HEK293 (cell line): ENCODE data around the gene CEP72.

Source experiments
- CTCF ChIA-PET: fragments of 350-600 bp; formaldehyde crosslinking; extraction: SDS; loops from one replicate; lab custom pipeline; 2021; ENCODE audit warnings: antibody characterized with exemption; lab: Yijun Ruan, JAX
- POLR2A ChIA-PET: fragments of 300-600 bp; formaldehyde crosslinking; extraction: SDS; loops from one replicate; lab custom pipeline; 2020; ENCODE audit warnings: antibody characterized with exemption, inconsistent platforms; lab: Yijun Ruan, JAX
- H3K27ac ChIP-seq: fragments of 200-500 bp; sonication (Bioruptor generic); 2 replicates; pipeline ENCODE4 v1.5.1; 2014; ENCODE audit warnings: low read depth, low read length, control low read depth, inconsistent platforms; ENCODE audit errors: extremely low read depth
- H3K36me3 ChIP-seq, 2 experiments: fragments of 200-500 bp in 1 of 2; sonication (Bioruptor generic) in 1 of 2; 1 replicate in 1 of 2; 2 replicates in 1 of 2; pipeline ENCODE4 v1.5.1; 2014 to 2017; ENCODE audit warnings: inconsistent platforms in 2 of 2, low read length in 2 of 2; ENCODE audit not compliant: control insufficient read depth in 2 of 2, insufficient read depth in 1 of 2
- H3K4me1 ChIP-seq: fragments of 200-500 bp; sonication (Bioruptor generic); 2 replicates; pipeline ENCODE4 v1.5.1; 2014; ENCODE audit warnings: mild to moderate bottlenecking, low read length, inconsistent platforms; ENCODE audit not compliant: control insufficient read depth, insufficient read depth
- H3K4me3 ChIP-seq: 2 replicates; pipeline ENCODE4 v1.5.1; 2011; ENCODE audit warnings: low read depth, mild to moderate bottlenecking, control low read depth, low read length, moderate library complexity
- H3K9me3 ChIP-seq: fragments of 200-500 bp; sonication (Bioruptor generic); 2 replicates; pipeline ENCODE4 v1.5.1; 2014; ENCODE audit warnings: low read depth, low read length, inconsistent platforms; ENCODE audit not compliant: control insufficient read depth, insufficient read depth
- IKZF3 ChIP-seq: fragments of 450-650 bp; IDR thresholded peaks from 2 replicates; pipeline ENCODE4 v1.5.0; 2018; ENCODE audit warnings: missing biosample characterization, mild to moderate bottlenecking, missing genetic modification characterization, moderate library complexity
- SP3 ChIP-seq: fragments of 450-650 bp; formaldehyde crosslinking; IDR thresholded peaks from 2 replicates; pipeline ENCODE4 v1.5.1; 2016; ENCODE audit warnings: missing biosample characterization, missing genetic modification characterization
- ZBTB8A ChIP-seq: fragments of 450-650 bp; formaldehyde crosslinking; IDR thresholded peaks from 2 replicates; pipeline ENCODE4 v1.5.1; 2016; ENCODE audit warnings: missing biosample characterization, missing genetic modification characterization
- ZNF132 ChIP-seq: fragments of 450-650 bp; formaldehyde crosslinking; IDR thresholded peaks from 2 replicates; pipeline ENCODE4 v1.5.1; 2017; ENCODE audit warnings: missing biosample characterization, missing genetic modification characterization, borderline replicate concordance
- ZNF16 ChIP-seq: fragments of 450-650 bp; formaldehyde crosslinking; IDR thresholded peaks from 2 replicates; pipeline ENCODE4 v1.5.1; 2016; ENCODE audit warnings: low read depth, missing biosample characterization, missing genetic modification characterization
- ZNF184 ChIP-seq: fragments of 450-650 bp; IDR thresholded peaks from 2 replicates; pipeline ENCODE4 v1.5.1; 2018; ENCODE audit warnings: missing biosample characterization, mild to moderate bottlenecking, missing genetic modification characterization
- ZNF23 ChIP-seq: fragments of 450-650 bp; formaldehyde crosslinking; IDR thresholded peaks from 2 replicates; pipeline ENCODE4 v1.5.1; 2016; ENCODE audit warnings: missing biosample characterization, missing genetic modification characterization, borderline replicate concordance
- ZNF302 ChIP-seq: fragments of 450-650 bp; formaldehyde crosslinking; IDR thresholded peaks from 2 replicates; pipeline ENCODE4 v1.5.1; 2016; ENCODE audit warnings: missing biosample characterization, missing genetic modification characterization, low read depth
- ZNF311 ChIP-seq: fragments of 450-650 bp; formaldehyde crosslinking; IDR thresholded peaks from 2 replicates; pipeline ENCODE4 v1.5.1; 2017; ENCODE audit warnings: missing biosample characterization, missing genetic modification characterization, borderline replicate concordance
- ZNF324 ChIP-seq: fragments of 450-650 bp; formaldehyde crosslinking; IDR thresholded peaks from 2 replicates; pipeline ENCODE4 v1.5.1; 2016; ENCODE audit warnings: missing biosample characterization, missing genetic modification characterization
- ZNF404 ChIP-seq: fragments of 450-650 bp; formaldehyde crosslinking; IDR thresholded peaks from 2 replicates; pipeline ENCODE4 v1.5.1; 2017; ENCODE audit warnings: missing biosample characterization, missing genetic modification characterization
- ZNF555 ChIP-seq: fragments of 450-650 bp; formaldehyde crosslinking; conservative IDR thresholded peaks from 2 replicates; pipeline ENCODE4 v1.5.1; 2017; ENCODE audit warnings: missing biosample characterization, mild to moderate bottlenecking, missing genetic modification characterization, inconsistent platforms
- ZNF610 ChIP-seq: fragments of 450-650 bp; formaldehyde crosslinking; IDR thresholded peaks from 2 replicates; pipeline ENCODE4 v1.5.1; 2016; ENCODE audit warnings: missing biosample characterization, missing genetic modification characterization, borderline replicate concordance
- ZNF621 ChIP-seq: fragments of 450-650 bp; formaldehyde crosslinking; IDR thresholded peaks from 2 replicates; pipeline ENCODE4 v1.5.1; 2017; ENCODE audit warnings: missing biosample characterization, missing genetic modification characterization
- ZNF654 ChIP-seq: fragments of 450-650 bp; formaldehyde crosslinking; IDR thresholded peaks from 2 replicates; pipeline ENCODE4 v1.5.1; 2016; ENCODE audit warnings: low read depth, missing biosample characterization, missing genetic modification characterization
- ZNF660 ChIP-seq: fragments of 450-650 bp; IDR thresholded peaks from 2 replicates; pipeline ENCODE4 v1.5.1; 2018; ENCODE audit warnings: missing biosample characterization, mild to moderate bottlenecking, missing genetic modification characterization
- ZNF664 ChIP-seq: fragments of 450-650 bp; formaldehyde crosslinking; IDR thresholded peaks from 2 replicates; pipeline ENCODE4 v1.5.1; 2016; ENCODE audit warnings: missing biosample characterization, missing genetic modification characterization
- TF ChIP-seq, protein P1 (sequence below): fragments of 450-650 bp; formaldehyde crosslinking; IDR thresholded peaks from 2 replicates; pipeline ENCODE4 v1.5.1; 2016; ENCODE audit warnings: missing biosample characterization, missing genetic modification characterization, borderline replicate concordance
- TF ChIP-seq, protein P2 (sequence below): fragments of 450-650 bp; formaldehyde crosslinking; IDR thresholded peaks from 2 replicates; pipeline ENCODE4 v1.5.1; 2016; ENCODE audit warnings: missing biosample characterization, missing genetic modification characterization, borderline replicate concordance
- TF ChIP-seq, protein P3 (sequence below): fragments of 450-650 bp; formaldehyde crosslinking; IDR thresholded peaks from 2 replicates; pipeline ENCODE4 v1.5.1; 2016; ENCODE audit warnings: missing biosample characterization, missing genetic modification characterization
- TF ChIP-seq, protein P4 (sequence below): fragments of 450-650 bp; formaldehyde crosslinking; IDR thresholded peaks from 2 replicates; pipeline ENCODE4; 2016; ENCODE audit warnings: missing biosample characterization, missing genetic modification characterization

CEP72 gene

DNA sequence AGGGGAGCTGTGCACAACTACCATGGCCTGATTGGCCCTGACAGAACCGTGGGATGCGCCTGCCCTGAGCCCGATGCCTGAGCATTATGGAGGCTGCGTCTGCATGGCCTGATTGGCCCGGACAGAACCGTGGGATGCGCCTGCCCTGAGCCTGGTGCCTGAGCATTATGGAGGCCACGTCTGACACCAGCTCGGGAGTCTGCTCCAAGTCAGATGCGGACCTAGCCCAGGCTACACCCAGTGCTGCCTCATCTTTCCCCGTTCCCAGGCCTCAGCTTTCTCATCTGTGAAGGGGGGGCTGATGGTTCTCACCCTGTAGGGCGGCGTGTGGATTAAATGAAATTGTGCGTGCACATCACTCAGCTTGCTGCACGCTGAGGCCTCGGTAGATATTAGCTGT is 7.3 kb downstream of the CEP72 start (continued):
- TF ChIP-seq, protein P1, sequence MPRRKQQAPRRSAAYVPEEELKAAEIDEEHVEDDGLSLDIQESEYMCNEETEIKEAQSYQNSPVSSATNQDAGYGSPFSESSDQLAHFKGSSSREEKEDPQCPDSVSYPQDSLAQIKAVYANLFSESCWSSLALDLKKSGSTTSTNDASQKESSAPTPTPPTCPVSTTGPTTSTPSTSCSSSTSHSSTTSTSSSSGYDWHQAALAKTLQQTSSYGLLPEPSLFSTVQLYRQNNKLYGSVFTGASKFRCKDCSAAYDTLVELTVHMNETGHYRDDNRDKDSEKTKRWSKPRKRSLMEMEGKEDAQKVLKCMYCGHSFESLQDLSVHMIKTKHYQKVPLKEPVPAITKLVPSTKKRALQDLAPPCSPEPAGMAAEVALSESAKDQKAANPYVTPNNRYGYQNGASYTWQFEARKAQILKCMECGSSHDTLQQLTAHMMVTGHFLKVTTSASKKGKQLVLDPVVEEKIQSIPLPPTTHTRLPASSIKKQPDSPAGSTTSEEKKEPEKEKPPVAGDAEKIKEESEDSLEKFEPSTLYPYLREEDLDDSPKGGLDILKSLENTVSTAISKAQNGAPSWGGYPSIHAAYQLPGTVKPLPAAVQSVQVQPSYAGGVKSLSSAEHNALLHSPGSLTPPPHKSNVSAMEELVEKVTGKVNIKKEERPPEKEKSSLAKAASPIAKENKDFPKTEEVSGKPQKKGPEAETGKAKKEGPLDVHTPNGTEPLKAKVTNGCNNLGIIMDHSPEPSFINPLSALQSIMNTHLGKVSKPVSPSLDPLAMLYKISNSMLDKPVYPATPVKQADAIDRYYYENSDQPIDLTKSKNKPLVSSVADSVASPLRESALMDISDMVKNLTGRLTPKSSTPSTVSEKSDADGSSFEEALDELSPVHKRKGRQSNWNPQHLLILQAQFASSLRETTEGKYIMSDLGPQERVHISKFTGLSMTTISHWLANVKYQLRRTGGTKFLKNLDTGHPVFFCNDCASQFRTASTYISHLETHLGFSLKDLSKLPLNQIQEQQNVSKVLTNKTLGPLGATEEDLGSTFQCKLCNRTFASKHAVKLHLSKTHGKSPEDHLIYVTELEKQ, result no peak
- TF ChIP-seq ZNF184 (tag by site-specific recombination) (no peak), ZBTB8A (tag by site-specific recombination) (no peak), ZNF16 (no peak), ZNF302 (tag by site-specific recombination) (no peak), ZNF660 (tag by site-specific recombination) (no peak), ZNF132 (tag by site-specific recombination) (no peak), ZNF311 (tag by site-specific recombination) (no peak), ZNF610 (no peak), ZNF404 (tag by site-specific recombination) (no peak)
- TF ChIP-seq, protein P2, sequence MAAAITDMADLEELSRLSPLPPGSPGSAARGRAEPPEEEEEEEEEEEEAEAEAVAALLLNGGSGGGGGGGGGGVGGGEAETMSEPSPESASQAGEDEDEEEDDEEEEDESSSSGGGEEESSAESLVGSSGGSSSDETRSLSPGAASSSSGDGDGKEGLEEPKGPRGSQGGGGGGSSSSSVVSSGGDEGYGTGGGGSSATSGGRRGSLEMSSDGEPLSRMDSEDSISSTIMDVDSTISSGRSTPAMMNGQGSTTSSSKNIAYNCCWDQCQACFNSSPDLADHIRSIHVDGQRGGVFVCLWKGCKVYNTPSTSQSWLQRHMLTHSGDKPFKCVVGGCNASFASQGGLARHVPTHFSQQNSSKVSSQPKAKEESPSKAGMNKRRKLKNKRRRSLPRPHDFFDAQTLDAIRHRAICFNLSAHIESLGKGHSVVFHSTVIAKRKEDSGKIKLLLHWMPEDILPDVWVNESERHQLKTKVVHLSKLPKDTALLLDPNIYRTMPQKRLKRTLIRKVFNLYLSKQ (tag by site-specific recombination), result no peak
- TF ChIP-seq, protein P3, sequence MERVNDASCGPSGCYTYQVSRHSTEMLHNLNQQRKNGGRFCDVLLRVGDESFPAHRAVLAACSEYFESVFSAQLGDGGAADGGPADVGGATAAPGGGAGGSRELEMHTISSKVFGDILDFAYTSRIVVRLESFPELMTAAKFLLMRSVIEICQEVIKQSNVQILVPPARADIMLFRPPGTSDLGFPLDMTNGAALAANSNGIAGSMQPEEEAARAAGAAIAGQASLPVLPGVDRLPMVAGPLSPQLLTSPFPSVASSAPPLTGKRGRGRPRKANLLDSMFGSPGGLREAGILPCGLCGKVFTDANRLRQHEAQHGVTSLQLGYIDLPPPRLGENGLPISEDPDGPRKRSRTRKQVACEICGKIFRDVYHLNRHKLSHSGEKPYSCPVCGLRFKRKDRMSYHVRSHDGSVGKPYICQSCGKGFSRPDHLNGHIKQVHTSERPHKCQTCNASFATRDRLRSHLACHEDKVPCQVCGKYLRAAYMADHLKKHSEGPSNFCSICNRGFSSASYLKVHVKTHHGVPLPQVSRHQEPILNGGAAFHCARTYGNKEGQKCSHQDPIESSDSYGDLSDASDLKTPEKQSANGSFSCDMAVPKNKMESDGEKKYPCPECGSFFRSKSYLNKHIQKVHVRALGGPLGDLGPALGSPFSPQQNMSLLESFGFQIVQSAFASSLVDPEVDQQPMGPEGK, result no peak
- TF ChIP-seq, all 188 proteins: peak for 0

DNA sequence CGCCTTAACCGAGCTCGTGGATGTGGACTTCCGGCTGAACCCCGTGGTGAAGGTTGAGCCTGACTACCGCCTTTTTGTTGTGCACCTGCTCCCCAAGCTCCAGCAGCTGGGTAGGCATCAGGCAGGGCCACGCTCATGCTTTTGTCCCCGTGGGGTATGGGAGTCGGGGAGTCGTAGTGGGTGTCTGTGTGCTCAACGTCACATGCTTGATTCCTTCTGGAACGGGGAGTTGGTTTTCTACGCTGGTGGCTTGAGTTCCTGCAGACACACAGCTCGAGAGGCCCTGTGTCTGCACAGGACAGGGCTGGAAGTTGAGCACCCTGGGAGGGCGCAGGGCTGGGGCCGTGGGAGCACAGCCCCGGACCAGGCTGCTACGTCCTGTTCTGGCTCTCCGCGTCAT is 8.0 kb downstream of the CEP72 start:
- Histone ChIP-seq H3K4me1 (no peaks in the 10 kb centered on the region), H3K9me3 (no peaks in the 10 kb centered on the region; the same call in 1 of the 2 replicates), H3K4me3 (no peak overlapping the region)
- CTCF ChIA-PET, result interaction anchor here (0.7 kb wide), 1 partner anchor 173 kb away, joined by 3 read pairs; no protein-coding TSS in a partner anchor
- POLR2A ChIA-PET, result no interaction called here
- TF ChIP-seq IKZF3 (tag by site-specific recombination) (no peak), SP3 (no peak), ZNF23 (tag by site-specific recombination) (no peak), ZNF664 (no peak), ZNF555 (tag by site-specific recombination) (no peak), ZNF324 (no peak), ZNF621 (tag by site-specific recombination) (no peak), ZNF654 (tag by site-specific recombination) (no peak)
- TF ChIP-seq, protein P4, sequence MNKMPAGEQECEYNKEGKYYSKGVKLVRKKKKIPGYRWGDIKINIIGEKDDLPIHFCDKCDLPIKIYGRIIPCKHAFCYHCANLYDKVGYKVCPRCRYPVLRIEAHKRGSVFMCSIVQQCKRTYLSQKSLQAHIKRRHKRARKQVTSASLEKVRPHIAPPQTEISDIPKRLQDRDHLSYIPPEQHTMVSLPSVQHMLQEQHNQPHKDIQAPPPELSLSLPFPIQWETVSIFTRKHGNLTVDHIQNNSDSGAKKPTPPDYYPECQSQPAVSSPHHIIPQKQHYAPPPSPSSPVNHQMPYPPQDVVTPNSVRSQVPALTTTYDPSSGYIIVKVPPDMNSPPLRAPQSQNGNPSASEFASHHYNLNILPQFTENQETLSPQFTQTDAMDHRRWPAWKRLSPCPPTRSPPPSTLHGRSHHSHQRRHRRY (tag by site-specific recombination), result no peak
- TF ChIP-seq, all 188 proteins: peak for 0
- Histone ChIP-seq H3K36me3 (peaks cover 42 to 94% of the 10 kb centered on the region in 2 experiments), H3K27ac (no peak overlapping the region)
